Testis (tissue), 3 donors: ENCODE measurements around the gene AXDND1. TPM values are rescaled to one million over a fixed set of nuclear protein-coding genes. Genes with fewer than 3 reads are reported as not detected.

Experiments
- DNase-seq: peaks from one replicate; pipeline ENCODE4 v3.0.0-alpha.2; 2019
- H3K27ac ChIP-seq, 2 donors: fragments of 200-600 bp; sonication (generic); one replicate each; pipeline ENCODE4 v1.5.1; 2019
- H3K27me3 ChIP-seq: fragments of 200-600 bp; sonication (generic); one replicate; pipeline ENCODE4 v1.5.1; 2019
- H3K36me3 ChIP-seq: fragments of 200-600 bp; sonication (generic); one replicate; pipeline ENCODE4 v1.5.1; 2017; ENCODE audit warnings: low read depth; ENCODE audit errors: missing control alignments
- H3K4me1 ChIP-seq: fragments of 200-600 bp; sonication (generic); one replicate; pipeline ENCODE4 v1.5.1; 2019
- H3K4me3 ChIP-seq, 2 donors: fragments of 200-600 bp; sonication (generic); one replicate each; pipeline ENCODE4 v1.5.1; 2017 to 2019
- H3K9me3 ChIP-seq: fragments of 200-600 bp; sonication (generic); one replicate; pipeline ENCODE4 v1.5.1; 2017
- CTCF ChIP-seq, 3 experiments: fragments of 450-650 bp in 2 of 3; fragments of 200-600 bp in 1 of 3; sonication (generic) in 1 of 3; IDR thresholded peaks; one replicate each; pipeline ENCODE4 v1.5.1; 2016 to 2019; ENCODE audit warnings: antibody characterized with exemption in 3 of 3, mild to moderate bottlenecking in 2 of 3, moderate library complexity in 1 of 3
- POLR2A ChIP-seq: fragments of 450-650 bp; IDR thresholded peaks from one replicate; pipeline ENCODE4 v1.6.1; 2017; ENCODE audit warnings: antibody characterized with exemption, mild to moderate bottlenecking, moderate library complexity
- WGBS, 2 donors: methylation state at CpG; one replicate each; pipeline ENCODE4 v1.1.5; 2018; 5-methylcytosine and 5-hydroxymethylcytosine counted together
- intact Hi-C: fragments of 100-400 bp; cut with DNase I; formaldehyde crosslinking; loops from one replicate; pipeline ENCODE4 v1.15.1; 2023; ENCODE audit warnings: low total_unique reads
- polyA plus RNA-seq: library from polyadenylated mRNA; stranded (reverse); fragments of 350-450 nt; fragmentation: Illumina TruSeq; extraction: RNeasy Lipid Tissue Mini Kit (QIAGEN cat#74804); gene quantifications from one replicate; pipeline ENCODE4 v1.2.3, GENCODE V29; 2014; ENCODE audit warnings: low read depth, low replicate concordance; ENCODE audit not compliant: insufficient read depth
- total RNA-seq, 2 donors: library from RNA; depleted of rRNA; stranded (reverse); fragments of >200 nt; gene quantifications; one replicate each; pipeline ENCODE4 v1.2.3, GENCODE V29; 2016

AXDND1 gene
- total and polyA plus RNA-seq, 3 donors from 2014 or later: 21.4 to 58.3 (median 31.5) TPM

- peak; percentile 83 for DNase-seq
- no peaks in the 10 kb centered on the region for H3K4me1 ChIP-seq
- no peaks in the 10 kb centered on the region for H3K9me3 ChIP-seq
- WGBS, 2 donors: 1 to 4% methylated on average over 20 to 47 of the region's 60 CpGs
- peak overlapping the region; percentile 55 for H3K4me3 ChIP-seq
- TF ChIP-seq CTCF (IDR thresholded peaks at IDR 0.05): peak; percentile 47 to 73 (median 62)
- no peak for TF ChIP-seq POLR2A
- H3K27ac ChIP-seq: peak overlapping the region; percentile 71 to 90
- no peaks in the 10 kb centered on the region for H3K27me3 ChIP-seq
- intact Hi-C loops: no loop called here
- no peaks in the 10 kb centered on the region for H3K36me3 ChIP-seq
These were observed 220.5 kb downstream of the AXDND1 start for GRCh38 chr1:179586107-179586823.

GRCh38 chr1:179587336-179587735 is 221.6 kb downstream of the AXDND1 start:
- no peak for TF ChIP-seq CTCF (IDR thresholded peaks at IDR 0.05)
- TF ChIP-seq POLR2A: no peak
- intact Hi-C loops: no loop called here
- H3K4me3 ChIP-seq: no peak overlapping the region
- WGBS, 2 donors: 91% methylated on average over 6 of the region's 6 CpGs
- DNase-seq: no peak
- no peaks in the 10 kb centered on the region for H3K36me3 ChIP-seq
- H3K4me1 ChIP-seq: no peaks in the 10 kb centered on the region
- no peak overlapping the region for H3K27ac ChIP-seq
- H3K9me3 ChIP-seq: no peaks in the 10 kb centered on the region
- no peaks in the 10 kb centered on the region for H3K27me3 ChIP-seq

GRCh38 chr1:179588425-179589024 is 222.8 kb downstream of the AXDND1 start:
- Histone ChIP-seq H3K4me3 (no peak overlapping the region), H3K27ac (no peak overlapping the region), H3K27me3 (no peaks in the 10 kb centered on the region), H3K36me3 (no peaks in the 10 kb centered on the region), H3K9me3 (no peaks in the 10 kb centered on the region), H3K4me1 (no peaks in the 10 kb centered on the region)
- 91 to 95% methylated on average over 18 of the region's 18 CpGs for WGBS, 2 donors
- intact Hi-C loops: no loop called here
- DNase-seq: no peak
- TF ChIP-seq POLR2A (no peak), CTCF (IDR thresholded peaks at IDR 0.05) (no peak)

GRCh38 chr1:179589509-179589908 is 223.7 kb downstream of the AXDND1 start:
- intact Hi-C loops: no loop called here

More at GRCh38 chr1:179589509-179589908, 223.7 kb downstream of the AXDND1 start:
- Histone ChIP-seq H3K27me3 (no peaks in the 10 kb centered on the region), H3K27ac (no peak overlapping the region), H3K4me3 (no peak overlapping the region), H3K4me1 (no peaks in the 10 kb centered on the region), H3K36me3 (no peaks in the 10 kb centered on the region), H3K9me3 (no peaks in the 10 kb centered on the region)
- TF ChIP-seq CTCF (IDR thresholded peaks at IDR 0.05) (no peak), POLR2A (no peak)
- no peak for DNase-seq
- WGBS, 2 donors: 88 to 100% methylated on average over 4 of the region's 4 CpGs
